IPS-18a (cell line): ENCODE measurements around the gene NELFE.
"Not testable (repeated sequence)": the region's sequence is repeated elsewhere in the genome, so short reads cannot be mapped to it uniquely, and the experiment has no call there.

Source experiments
- H3K27ac ChIP-seq: one replicate; pipeline ENCODE4 v1.5.1; 2013; ENCODE audit warnings: low read length
- H3K27me3 ChIP-seq: one replicate; pipeline ENCODE4 v1.6.1; 2013; ENCODE audit warnings: mild to moderate bottlenecking, low read length; ENCODE audit not compliant: control insufficient read depth, insufficient read depth
- H3K36me3 ChIP-seq: one replicate; pipeline ENCODE4 v1.6.1; 2013; ENCODE audit warnings: low read depth, low read length; ENCODE audit not compliant: control insufficient read depth
- H3K4me1 ChIP-seq: one replicate; pipeline ENCODE4 v1.6.1; 2013; ENCODE audit warnings: low read depth, low read length; ENCODE audit not compliant: control insufficient read depth
- H3K4me3 ChIP-seq: one replicate; pipeline ENCODE4 v1.5.1; 2013; ENCODE audit warnings: low read length
- H3K9ac ChIP-seq: one replicate; pipeline ENCODE4 v1.6.1; 2013; ENCODE audit warnings: mild to moderate bottlenecking, low read length, moderate library complexity
- H3K9me3 ChIP-seq: one replicate; pipeline ENCODE4 v1.6.1; 2013; ENCODE audit warnings: low read depth, low read length; ENCODE audit not compliant: control insufficient read depth

Gene NELFE

DNA sequence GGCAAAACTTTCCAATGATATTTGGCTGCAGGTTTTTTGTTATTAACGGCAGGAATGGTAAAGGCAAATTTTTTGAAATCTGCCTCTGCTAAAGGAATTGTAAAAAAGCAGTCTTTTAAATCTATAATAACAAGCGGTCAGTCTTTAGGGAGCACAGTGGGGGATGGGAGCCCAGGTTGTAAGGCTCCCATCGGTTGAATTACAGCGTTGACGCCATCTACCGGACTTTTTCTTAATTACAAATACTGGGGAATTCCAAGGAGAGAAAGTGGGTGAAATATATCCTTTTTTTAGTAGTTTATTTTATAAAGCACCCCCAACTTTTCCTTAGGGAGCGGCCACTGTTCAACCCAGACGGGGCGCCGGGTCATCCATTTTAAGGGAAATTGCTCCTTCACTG is 30.6 kb upstream of the NELFE start:
- not testable (repeated sequence) for H3K27ac ChIP-seq, H3K9me3 ChIP-seq, H3K4me3 ChIP-seq, H3K9ac ChIP-seq, H3K4me1 ChIP-seq, H3K36me3 ChIP-seq, H3K27me3 ChIP-seq

GRCh38 chr6:31981744-31982143 is 23.0 kb upstream of the NELFE start, which contains the start of gene C4A:
C4A (plus strand) TSS chr6:31982057; CDS start chr6:31982108, 51 bp downstream.
- H3K36me3 ChIP-seq, H3K9ac ChIP-seq, H3K4me3 ChIP-seq, H3K4me1 ChIP-seq, H3K27ac ChIP-seq, H3K9me3 ChIP-seq, H3K27me3 ChIP-seq: not testable (repeated sequence)

GRCh38 chr6:31980998-31981397 is 22.2 kb upstream of the NELFE start:
- not testable (repeated sequence) for H3K27me3 ChIP-seq, H3K9me3 ChIP-seq, H3K27ac ChIP-seq, H3K4me3 ChIP-seq, H3K9ac ChIP-seq, H3K36me3 ChIP-seq, H3K4me1 ChIP-seq

GRCh38 chr6:31980195-31980876 is 21.6 kb upstream of the NELFE start:
- H3K36me3 ChIP-seq, H3K4me1 ChIP-seq, H3K4me3 ChIP-seq, H3K9me3 ChIP-seq, H3K27me3 ChIP-seq, H3K27ac ChIP-seq, H3K9ac ChIP-seq: not testable (repeated sequence)

- Histone ChIP-seq H3K27ac (no peak overlapping the region), H3K27me3 (no peaks in the 10 kb centered on the region), H3K36me3 (peaks cover 8% of the 10 kb centered on the region)
These were observed 20.6 kb upstream of the NELFE start for GRCh38 chr6:31979238-31979898.

GRCh38 chr6:31978831-31979230 is 20.1 kb upstream of the NELFE start:
- Histone ChIP-seq H3K9ac (no peak overlapping the region), H3K27me3 (no peaks in the 10 kb centered on the region), H3K36me3 (peaks cover 8% of the 10 kb centered on the region), H3K4me3 (no peak overlapping the region), H3K4me1 (no peaks in the 10 kb centered on the region), H3K9me3 (no peaks in the 10 kb centered on the region), H3K27ac (no peak overlapping the region)

More at GRCh38 chr6:31979238-31979898, 20.6 kb upstream of the NELFE start:
- H3K9me3 ChIP-seq: no peaks in the 10 kb centered on the region
- no peak overlapping the region for H3K4me3 ChIP-seq
- H3K4me1 ChIP-seq: no peaks in the 10 kb centered on the region
- no peak overlapping the region for H3K9ac ChIP-seq

DNA sequence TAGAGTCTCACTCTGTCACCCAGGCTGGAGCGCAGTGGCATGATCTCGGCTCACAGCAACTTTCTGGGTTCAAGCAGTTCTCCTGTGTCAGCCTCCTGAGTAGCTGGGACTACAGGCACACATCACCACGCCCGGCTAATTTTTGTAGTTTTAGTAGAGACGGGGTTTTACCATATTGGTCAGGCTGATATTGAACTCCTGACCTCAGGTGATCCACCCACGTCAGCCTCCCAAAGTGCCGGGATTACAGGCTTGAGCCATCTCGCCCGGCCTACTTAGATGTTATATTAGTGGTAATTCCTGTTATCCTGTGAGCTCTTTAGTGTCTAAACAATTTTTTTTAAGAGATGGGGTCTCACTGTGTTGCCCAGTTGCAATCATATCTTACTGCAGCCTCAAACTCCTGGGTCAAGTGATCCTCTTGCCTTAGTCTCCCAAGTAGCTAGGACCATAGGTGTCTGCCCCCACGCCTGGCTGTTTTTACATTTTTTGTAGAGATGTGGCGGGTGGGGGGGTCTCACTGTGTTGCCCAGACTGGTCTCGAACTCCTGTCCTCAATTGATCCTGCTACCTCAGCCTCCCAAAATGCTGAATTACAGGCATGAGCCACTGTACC is 19.2 kb upstream of the NELFE start:
- no peak overlapping the region for H3K27ac ChIP-seq
- H3K4me3 ChIP-seq: no peak overlapping the region
- no peaks in the 10 kb centered on the region for H3K9me3 ChIP-seq
- no peaks in the 10 kb centered on the region for H3K27me3 ChIP-seq
- peaks cover 3% of the 10 kb centered on the region for H3K4me1 ChIP-seq
- H3K36me3 ChIP-seq: peaks cover 8% of the 10 kb centered on the region
- H3K9ac ChIP-seq: no peak overlapping the region

- not testable (repeated sequence) for H3K4me1 ChIP-seq, H3K9ac ChIP-seq, H3K9me3 ChIP-seq, H3K27me3 ChIP-seq, H3K4me3 ChIP-seq, H3K36me3 ChIP-seq, H3K27ac ChIP-seq
These were observed 17.3 kb upstream of the NELFE start for GRCh38 chr6:31976065-31976464.

- Histone ChIP-seq H3K27ac (peak overlapping the region; percentile 89), H3K36me3 (peaks cover 16% of the 10 kb centered on the region)
These were observed 14.1 kb upstream of the NELFE start for GRCh38 chr6:31972709-31973350.

GRCh38 chr6:31971993-31972708 is 13.4 kb upstream of the NELFE start, which contains the start of gene DXO:
DXO (minus strand) TSS chr6:31972138; CDS start chr6:31971675, 463 bp downstream.
- Histone ChIP-seq H3K4me3 (peak within 1 kb of the TSS; percentile 91), H3K9ac (peak within 1 kb of the TSS; percentile 59), H3K36me3 (peaks cover 21% of the 10 kb centered on the region), H3K27me3 (no peaks in the 10 kb centered on the region), H3K4me1 (peaks cover 5% of the 10 kb centered on the region), H3K9me3 (no peaks in the 10 kb centered on the region), H3K27ac (peak within 1 kb of the TSS; percentile 89)

More at GRCh38 chr6:31972709-31973350, 14.1 kb upstream of the NELFE start:
- H3K27me3 ChIP-seq: no peaks in the 10 kb centered on the region
- peaks cover 5% of the 10 kb centered on the region for H3K4me1 ChIP-seq
- H3K9me3 ChIP-seq: no peaks in the 10 kb centered on the region
- H3K4me3 ChIP-seq: peak overlapping the region; percentile 91
- H3K9ac ChIP-seq: peak overlapping the region; percentile 59
